PFSK-1 (cell line): ENCODE results near the gene NKX6-2.

Experiments
- FOXP2 ChIP-seq: optimal IDR thresholded peaks from 2 replicates; pipeline ENCODE3; 2011; ENCODE audit warnings: borderline replicate concordance, control low read depth, inconsistent platforms; ENCODE audit not compliant: insufficient read depth; ENCODE audit errors: extremely low read length, extremely low read depth
- POLR2AphosphoS5 ChIP-seq: IDR thresholded peaks from 2 replicates; pipeline ENCODE4 v1.6.1; 2012; ENCODE audit warnings: low read depth, mild to moderate bottlenecking, control low read depth, low read length, moderate library complexity
- SIN3A ChIP-seq: IDR thresholded peaks from 2 replicates; pipeline ENCODE4 v1.6.1; 2012; ENCODE audit warnings: mild to moderate bottlenecking, low read length, moderate library complexity, borderline replicate concordance; ENCODE audit not compliant: insufficient read depth
- TAF1 ChIP-seq: IDR thresholded peaks from 2 replicates; pipeline ENCODE4 v1.6.1; 2012; ENCODE audit warnings: low read length, control low read depth, borderline replicate concordance; ENCODE audit not compliant: insufficient read depth
- TF ChIP-seq, protein P1 (sequence below), 2 experiments: IDR thresholded peaks; 2 replicates each; pipeline versions ENCODE4 v1.6.1 to v1.8.0; 2011 to 2012; ENCODE audit warnings: low read depth in 2 of 2, low read length in 2 of 2, control low read depth in 1 of 2, inconsistent platforms in 1 of 2, mild to moderate bottlenecking in 1 of 2, moderate library complexity in 1 of 2; ENCODE audit not compliant: insufficient read depth in 1 of 2

Gene NKX6-2

GRCh38 chr10:132827423-132827789 lies 41.5 kb upstream of the NKX6-2 start:
- TF ChIP-seq FOXP2 (no peak), POLR2AphosphoS5 (no peak), SIN3A (no peak)
- TF ChIP-seq, protein P1, sequence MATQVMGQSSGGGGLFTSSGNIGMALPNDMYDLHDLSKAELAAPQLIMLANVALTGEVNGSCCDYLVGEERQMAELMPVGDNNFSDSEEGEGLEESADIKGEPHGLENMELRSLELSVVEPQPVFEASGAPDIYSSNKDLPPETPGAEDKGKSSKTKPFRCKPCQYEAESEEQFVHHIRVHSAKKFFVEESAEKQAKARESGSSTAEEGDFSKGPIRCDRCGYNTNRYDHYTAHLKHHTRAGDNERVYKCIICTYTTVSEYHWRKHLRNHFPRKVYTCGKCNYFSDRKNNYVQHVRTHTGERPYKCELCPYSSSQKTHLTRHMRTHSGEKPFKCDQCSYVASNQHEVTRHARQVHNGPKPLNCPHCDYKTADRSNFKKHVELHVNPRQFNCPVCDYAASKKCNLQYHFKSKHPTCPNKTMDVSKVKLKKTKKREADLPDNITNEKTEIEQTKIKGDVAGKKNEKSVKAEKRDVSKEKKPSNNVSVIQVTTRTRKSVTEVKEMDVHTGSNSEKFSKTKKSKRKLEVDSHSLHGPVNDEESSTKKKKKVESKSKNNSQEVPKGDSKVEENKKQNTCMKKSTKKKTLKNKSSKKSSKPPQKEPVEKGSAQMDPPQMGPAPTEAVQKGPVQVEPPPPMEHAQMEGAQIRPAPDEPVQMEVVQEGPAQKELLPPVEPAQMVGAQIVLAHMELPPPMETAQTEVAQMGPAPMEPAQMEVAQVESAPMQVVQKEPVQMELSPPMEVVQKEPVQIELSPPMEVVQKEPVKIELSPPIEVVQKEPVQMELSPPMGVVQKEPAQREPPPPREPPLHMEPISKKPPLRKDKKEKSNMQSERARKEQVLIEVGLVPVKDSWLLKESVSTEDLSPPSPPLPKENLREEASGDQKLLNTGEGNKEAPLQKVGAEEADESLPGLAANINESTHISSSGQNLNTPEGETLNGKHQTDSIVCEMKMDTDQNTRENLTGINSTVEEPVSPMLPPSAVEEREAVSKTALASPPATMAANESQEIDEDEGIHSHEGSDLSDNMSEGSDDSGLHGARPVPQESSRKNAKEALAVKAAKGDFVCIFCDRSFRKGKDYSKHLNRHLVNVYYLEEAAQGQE (IDR thresholded peaks at IDR 0.05; ENCODE audit: insufficient read depth in 1 of 2, low read depth in 2 of 2, low read length in 2 of 2): no peak

- TF ChIP-seq POLR2AphosphoS5 (no peak), TAF1 (no peak), SIN3A (no peak), FOXP2 (no peak)
- TF ChIP-seq, protein P1 (IDR thresholded peaks at IDR 0.05; ENCODE audit: insufficient read depth in 1 of 2, low read depth in 2 of 2, low read length in 2 of 2): no peak
Measured at GRCh38 chr10:132826524-132827422, 40.8 kb upstream of the NKX6-2 start.

DNA sequence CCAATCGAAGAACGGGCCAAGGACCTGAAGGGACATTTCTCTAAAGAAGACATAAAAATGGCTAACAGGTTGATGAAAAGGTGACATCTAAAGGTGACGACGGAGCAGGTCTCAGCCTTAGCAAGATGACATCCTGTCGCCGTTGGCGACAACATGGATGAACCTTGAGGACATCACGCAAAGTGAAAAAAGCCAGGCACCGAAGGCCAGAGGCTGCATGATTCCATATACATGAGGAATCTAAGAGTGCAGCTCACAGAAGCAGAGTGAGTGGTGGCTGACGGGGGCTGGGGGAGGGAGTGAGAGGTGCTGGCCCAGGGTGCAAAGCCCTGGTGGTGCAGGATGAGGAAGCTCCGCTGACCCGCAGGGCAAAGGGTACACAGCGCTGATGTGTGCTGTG lies 34.1 kb upstream of the NKX6-2 start:
- TF ChIP-seq TAF1 (no peak), FOXP2 (no peak), POLR2AphosphoS5 (no peak), SIN3A (no peak)
- TF ChIP-seq, protein P1 (IDR thresholded peaks at IDR 0.05; ENCODE audit: insufficient read depth in 1 of 2, low read depth in 2 of 2, low read length in 2 of 2): no peak

- TF ChIP-seq FOXP2: no peak
- no peak for TF ChIP-seq POLR2AphosphoS5
- TF ChIP-seq SIN3A: no peak
- TF ChIP-seq, protein P1 (IDR thresholded peaks at IDR 0.05; ENCODE audit: insufficient read depth in 1 of 2, low read depth in 2 of 2, low read length in 2 of 2): no peak
- no peak for TF ChIP-seq TAF1
Measured at GRCh38 chr10:132817701-132818211, 31.8 kb upstream of the NKX6-2 start.

DNA sequence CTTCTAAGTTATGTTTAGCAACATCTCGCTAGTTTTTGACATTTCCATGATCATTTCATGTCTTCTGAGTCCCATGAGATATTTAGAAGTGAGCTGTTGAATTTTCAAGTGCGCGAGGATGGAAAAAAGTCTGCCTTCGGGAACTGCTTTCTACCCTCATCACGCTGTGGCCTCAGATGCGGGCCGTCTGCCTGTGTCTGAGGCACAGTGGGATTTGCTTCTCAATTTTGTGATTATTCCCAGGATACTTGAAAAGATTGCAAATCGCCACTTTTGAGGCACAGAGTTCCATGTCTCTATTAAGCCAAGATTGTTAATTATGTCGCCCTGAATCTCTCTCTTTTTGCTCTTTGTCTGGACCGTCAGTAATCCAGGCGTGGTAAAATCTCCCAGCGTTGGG lies 30.8 kb upstream of the NKX6-2 start:
- TF ChIP-seq TAF1: no peak
- TF ChIP-seq FOXP2: no peak
- TF ChIP-seq, protein P1 (IDR thresholded peaks at IDR 0.05; ENCODE audit: insufficient read depth in 1 of 2, low read depth in 2 of 2, low read length in 2 of 2): no peak
- no peak for TF ChIP-seq POLR2AphosphoS5
- TF ChIP-seq SIN3A: no peak
